GM13977 (cell line): ENCODE data around the gene ZBTB49.

ENCODE experiments used
- DNase-seq: peaks from one replicate; pipeline ENCODE4 v3.0.0; 2012; ENCODE audit warnings: low spot score
- CTCF ChIP-seq: IDR thresholded peaks from 2 replicates; pipeline ENCODE4 v1.5.1; 2012; ENCODE audit warnings: mild to moderate bottlenecking, control low read depth; ENCODE audit not compliant: insufficient read depth; ENCODE audit errors: extremely low read depth, missing control alignments
- in situ Hi-C: fragments of 300-500 bp; cut with MboI; formaldehyde crosslinking; loops from one replicate; pipeline ENCODE4 v1.12.0; 2022; ENCODE audit warnings: low sequenced_read_pairs, low pct_unique_long_range_greater_than_20kb, mixed read lengths, inconsistent platforms; ENCODE audit not compliant: unreplicated experiment

ZBTB49 gene

GRCh38 chr4:4296283-4296846, 6.3 kb downstream of the ZBTB49 start:
- in situ Hi-C loops: no loop called here
- no peak for TF ChIP-seq CTCF
- DNase-seq: no peak

- DNase-seq: no peak
- in situ Hi-C loops: no loop called here
- TF ChIP-seq CTCF: no peak
Observed at GRCh38 chr4:4299006-4299405, 9.0 kb downstream of the ZBTB49 start.

- TF ChIP-seq CTCF: no peak
- no peak for DNase-seq
- in situ Hi-C loops: no loop called here
Observed at GRCh38 chr4:4302001-4302400, 11.9 kb downstream of the ZBTB49 start.

- no peak for DNase-seq
- TF ChIP-seq CTCF: no peak
- in situ Hi-C loops: no loop called here
Observed at GRCh38 chr4:4302416-4302815, 12.4 kb downstream of the ZBTB49 start.

- DNase-seq: no peak
- in situ Hi-C loops: no loop called here
- no peak for TF ChIP-seq CTCF
Observed at GRCh38 chr4:4306920-4307319, 16.9 kb downstream of the ZBTB49 start.

- in situ Hi-C loops: no loop called here
- no peak for TF ChIP-seq CTCF
- no peak for DNase-seq
Observed at GRCh38 chr4:4308800-4309441, 18.9 kb downstream of the ZBTB49 start.
